ENCODE data around the gene PACS2.

The PACS2 gene

GRCh38 chr14:105346876-105347586 is 32.5 kb downstream of the PACS2 start:
- DNase-seq (ENCODE audit: low spot score) (no peak), ATAC-seq (ENCODE audit: low read depth) (no peak; the same call in 2 of the 3 replicates)
- Histone ChIP-seq H3K4me3 (ENCODE audit: severe bottlenecking) (no peak overlapping the region), H3K9me3 (ENCODE audit: severe bottlenecking) (peaks cover 2% of the 10 kb centered on the region), H3K4me1 (ENCODE audit: insufficient read depth, poor library complexity, severe bottlenecking) (peaks cover 1% of the 10 kb centered on the region), H3K36me3 (ENCODE audit: low read depth) (no peaks in the 10 kb centered on the region; the same call in 1 of the 2 replicates), H3K27ac (ENCODE audit: poor library complexity, severe bottlenecking) (no peak overlapping the region), H3K27me3 (ENCODE audit: insufficient read depth, poor library complexity, severe bottlenecking) (no peaks in the 10 kb centered on the region)
- no peak for TF ChIP-seq CTCF (IDR thresholded peaks at IDR 0.05; ENCODE audit: poor library complexity, severe bottlenecking)

GRCh38 chr14:105347587-105347968 is 33.0 kb downstream of the PACS2 start:
- no peak for TF ChIP-seq CTCF (IDR thresholded peaks at IDR 0.05; ENCODE audit: poor library complexity, severe bottlenecking)
- H3K27me3 ChIP-seq (ENCODE audit: insufficient read depth, poor library complexity, severe bottlenecking): no peaks in the 10 kb centered on the region
- peaks cover 2% of the 10 kb centered on the region for H3K9me3 ChIP-seq (ENCODE audit: severe bottlenecking)
- H3K4me3 ChIP-seq (ENCODE audit: severe bottlenecking): no peak overlapping the region
- peaks cover 2% of the 10 kb centered on the region for H3K4me1 ChIP-seq (ENCODE audit: insufficient read depth, poor library complexity, severe bottlenecking)
- no peaks in the 10 kb centered on the region; the same call in 1 of the 2 replicates for H3K36me3 ChIP-seq (ENCODE audit: low read depth)
- H3K27ac ChIP-seq (ENCODE audit: poor library complexity, severe bottlenecking): no peak overlapping the region
- ATAC-seq (ENCODE audit: low read depth) (no peak), DNase-seq (ENCODE audit: low spot score) (no peak)

GRCh38 chr14:105348169-105348944 is 33.8 kb downstream of the PACS2 start:
- no peak overlapping the region for H3K27ac ChIP-seq (ENCODE audit: poor library complexity, severe bottlenecking)

GRCh38 chr14:105348945-105349699 is 34.6 kb downstream of the PACS2 start:
- H3K4me1 ChIP-seq (ENCODE audit: insufficient read depth, poor library complexity, severe bottlenecking): peaks cover 2% of the 10 kb centered on the region
- DNase-seq (ENCODE audit: low spot score) (peak; percentile 73), ATAC-seq (ENCODE audit: low read depth) (no peak)
- no peak for TF ChIP-seq CTCF (IDR thresholded peaks at IDR 0.05; ENCODE audit: poor library complexity, severe bottlenecking)
- H3K36me3 ChIP-seq (ENCODE audit: low read depth): peaks cover 4% of the 10 kb centered on the region
- H3K27ac ChIP-seq (ENCODE audit: poor library complexity, severe bottlenecking): no peak overlapping the region
- no peak overlapping the region for H3K4me3 ChIP-seq (ENCODE audit: severe bottlenecking)
- peaks cover 2% of the 10 kb centered on the region for H3K9me3 ChIP-seq (ENCODE audit: severe bottlenecking)
- H3K27me3 ChIP-seq (ENCODE audit: insufficient read depth, poor library complexity, severe bottlenecking): no peaks in the 10 kb centered on the region

More at GRCh38 chr14:105348169-105348944, 33.8 kb downstream of the PACS2 start:
- peaks cover 2% of the 10 kb centered on the region for H3K9me3 ChIP-seq (ENCODE audit: severe bottlenecking)
- H3K4me3 ChIP-seq (ENCODE audit: severe bottlenecking): no peak overlapping the region
- H3K36me3 ChIP-seq (ENCODE audit: low read depth): no peaks in the 10 kb centered on the region; the same call in 1 of the 2 replicates
- DNase-seq (ENCODE audit: low spot score) (peak; percentile 74), ATAC-seq (ENCODE audit: low read depth) (no peak)
- H3K4me1 ChIP-seq (ENCODE audit: insufficient read depth, poor library complexity, severe bottlenecking): peaks cover 2% of the 10 kb centered on the region
- no peaks in the 10 kb centered on the region for H3K27me3 ChIP-seq (ENCODE audit: insufficient read depth, poor library complexity, severe bottlenecking)
- no peak for TF ChIP-seq CTCF (IDR thresholded peaks at IDR 0.05; ENCODE audit: poor library complexity, severe bottlenecking)

Data from RWPE2 (cell line).